ENCODE data around the gene RALGPS1.

DNA sequence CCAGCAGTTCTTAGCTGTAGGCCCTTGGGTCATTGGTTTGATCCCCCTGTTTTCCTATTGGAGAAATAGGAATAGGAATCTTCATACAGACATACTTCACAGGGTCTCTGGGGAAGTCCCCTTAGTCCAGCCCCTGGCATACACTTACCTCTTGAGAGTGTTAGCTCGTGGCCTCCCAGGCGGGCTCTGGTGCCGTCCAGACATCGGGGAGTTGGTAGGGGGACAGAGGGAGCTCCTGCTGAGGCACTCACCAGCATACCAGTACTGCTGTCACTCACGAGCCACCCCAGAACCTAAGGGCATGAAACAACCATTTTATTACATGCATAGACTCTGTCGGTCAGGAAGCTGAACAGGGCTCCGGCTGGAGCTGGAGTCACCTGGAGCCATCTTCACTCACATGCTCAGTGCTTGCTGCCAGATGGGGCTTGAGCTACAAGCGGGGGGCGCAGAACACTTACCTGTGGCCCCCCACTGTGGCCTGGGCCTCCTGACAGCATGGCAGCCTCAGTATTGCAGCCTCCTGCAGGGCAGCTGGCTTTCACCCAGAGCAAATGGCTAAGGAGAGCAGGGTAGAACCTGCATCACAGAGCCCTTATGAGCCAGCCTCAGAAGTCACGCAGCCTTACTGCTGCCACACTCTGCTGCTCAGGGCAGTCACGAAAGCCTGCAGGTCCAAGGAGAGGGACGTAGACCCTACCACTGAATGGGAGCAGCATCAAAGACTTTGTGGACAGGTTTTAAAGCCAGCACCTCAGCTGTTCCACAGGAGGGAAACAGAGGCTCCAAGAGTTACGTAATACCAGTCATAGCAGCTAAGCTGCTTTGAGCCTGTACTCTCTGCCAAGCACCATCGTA lies 266.1 kb downstream of the RALGPS1 start:
- TF ChIP-seq, protein P1, sequence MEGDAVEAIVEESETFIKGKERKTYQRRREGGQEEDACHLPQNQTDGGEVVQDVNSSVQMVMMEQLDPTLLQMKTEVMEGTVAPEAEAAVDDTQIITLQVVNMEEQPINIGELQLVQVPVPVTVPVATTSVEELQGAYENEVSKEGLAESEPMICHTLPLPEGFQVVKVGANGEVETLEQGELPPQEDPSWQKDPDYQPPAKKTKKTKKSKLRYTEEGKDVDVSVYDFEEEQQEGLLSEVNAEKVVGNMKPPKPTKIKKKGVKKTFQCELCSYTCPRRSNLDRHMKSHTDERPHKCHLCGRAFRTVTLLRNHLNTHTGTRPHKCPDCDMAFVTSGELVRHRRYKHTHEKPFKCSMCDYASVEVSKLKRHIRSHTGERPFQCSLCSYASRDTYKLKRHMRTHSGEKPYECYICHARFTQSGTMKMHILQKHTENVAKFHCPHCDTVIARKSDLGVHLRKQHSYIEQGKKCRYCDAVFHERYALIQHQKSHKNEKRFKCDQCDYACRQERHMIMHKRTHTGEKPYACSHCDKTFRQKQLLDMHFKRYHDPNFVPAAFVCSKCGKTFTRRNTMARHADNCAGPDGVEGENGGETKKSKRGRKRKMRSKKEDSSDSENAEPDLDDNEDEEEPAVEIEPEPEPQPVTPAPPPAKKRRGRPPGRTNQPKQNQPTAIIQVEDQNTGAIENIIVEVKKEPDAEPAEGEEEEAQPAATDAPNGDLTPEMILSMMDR (IDR thresholded peaks at IDR 0.05 in 4 of 5, conservative IDR thresholded peaks at IDR 0.05 in 1 of 5) = no peak
- TF ChIP-seq POLR2A (IDR thresholded peaks at IDR 0.05) = no peak

Measured in gastrocnemius medialis (tissue), 4 donors.